DOHH2 (cell line): ENCODE measurements around the gene DZIP3.
"Not testable (repeated sequence)": the region's sequence is repeated elsewhere in the genome, so short reads cannot be mapped to it uniquely, and the experiment has no call there.

Experiments used
- EZH2phosphoT487 ChIP-seq: fragments of 200-600 bp; sonication (generic); IDR thresholded peaks from 2 replicates; pipeline ENCODE4 v1.6.1; 2017; ENCODE audit warnings: borderline replicate concordance, mild to moderate bottlenecking, antibody characterized with exemption, low read length, moderate library complexity, mixed read lengths
- TF ChIP-seq, protein P1 (sequence below): fragments of 200-600 bp; sonication (generic); IDR thresholded peaks from one replicate; pipeline ENCODE4 v1.5.1; 2014; ENCODE audit warnings: antibody characterized with exemption, mild to moderate bottlenecking, low read depth, low read length; ENCODE audit not compliant: poor library complexity, severe bottlenecking

DNA sequence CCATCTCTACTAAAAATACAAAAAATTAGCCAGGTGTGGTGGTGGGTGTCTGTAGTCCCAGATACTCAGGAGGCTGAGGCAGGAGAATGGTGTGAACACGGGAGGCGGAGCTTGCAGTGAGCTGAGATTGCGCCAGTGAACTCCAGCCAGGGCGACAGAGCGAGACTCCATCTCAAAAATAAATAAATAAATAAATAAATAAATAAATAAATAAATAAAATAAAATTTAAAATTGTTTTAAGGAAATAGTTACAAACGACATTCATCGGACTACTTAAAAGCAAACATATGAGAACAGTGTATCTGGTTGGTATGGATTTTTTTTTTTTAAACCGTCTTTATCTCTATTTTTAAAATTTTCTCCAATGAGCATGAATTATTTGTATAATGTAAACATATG is 26.6 kb downstream of the DZIP3 start:
- TF ChIP-seq, protein P1, sequence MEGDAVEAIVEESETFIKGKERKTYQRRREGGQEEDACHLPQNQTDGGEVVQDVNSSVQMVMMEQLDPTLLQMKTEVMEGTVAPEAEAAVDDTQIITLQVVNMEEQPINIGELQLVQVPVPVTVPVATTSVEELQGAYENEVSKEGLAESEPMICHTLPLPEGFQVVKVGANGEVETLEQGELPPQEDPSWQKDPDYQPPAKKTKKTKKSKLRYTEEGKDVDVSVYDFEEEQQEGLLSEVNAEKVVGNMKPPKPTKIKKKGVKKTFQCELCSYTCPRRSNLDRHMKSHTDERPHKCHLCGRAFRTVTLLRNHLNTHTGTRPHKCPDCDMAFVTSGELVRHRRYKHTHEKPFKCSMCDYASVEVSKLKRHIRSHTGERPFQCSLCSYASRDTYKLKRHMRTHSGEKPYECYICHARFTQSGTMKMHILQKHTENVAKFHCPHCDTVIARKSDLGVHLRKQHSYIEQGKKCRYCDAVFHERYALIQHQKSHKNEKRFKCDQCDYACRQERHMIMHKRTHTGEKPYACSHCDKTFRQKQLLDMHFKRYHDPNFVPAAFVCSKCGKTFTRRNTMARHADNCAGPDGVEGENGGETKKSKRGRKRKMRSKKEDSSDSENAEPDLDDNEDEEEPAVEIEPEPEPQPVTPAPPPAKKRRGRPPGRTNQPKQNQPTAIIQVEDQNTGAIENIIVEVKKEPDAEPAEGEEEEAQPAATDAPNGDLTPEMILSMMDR: not testable (repeated sequence)
- TF ChIP-seq EZH2phosphoT487: not testable (repeated sequence)
